Body of pancreas (tissue), 4 donors: ENCODE results near the gene FAM98C. TPM values are rescaled to one million over a fixed set of nuclear protein-coding genes. Genes with fewer than 3 reads are reported as not detected.

Experiments used
- ATAC-seq: fragments of 150-250 bp; one replicate; pipeline ENCODE4 v1.9.1; 2016
- DNase-seq, 4 donors: peaks; one replicate each; pipeline ENCODE4 v3.0.0-alpha.2; 2019
- H3K27ac ChIP-seq, 4 donors: fragments of 200-600 bp; sonication (generic); 1 replicate in 3 of 4; 2 replicates in 1 of 4; pipeline versions ENCODE4 v1.5.1 to v1.6.1; 2016 to 2019; ENCODE audit warnings: mild to moderate bottlenecking in 1 of 4, mixed read lengths in 1 of 4, moderate library complexity in 1 of 4
- H3K27me3 ChIP-seq, 2 donors: fragments of 200-600 bp; sonication (generic); one replicate each; pipeline ENCODE4 v1.6.0; 2016; ENCODE audit warnings: mild to moderate bottlenecking in 1 of 2
- H3K36me3 ChIP-seq, 2 donors: fragments of 200-600 bp; sonication (generic); replicated peaks in 1 of 2; 2 replicates each; pipeline ENCODE4 v1.5.1; 2016; ENCODE audit warnings: low read depth in 2 of 2; ENCODE audit not compliant: insufficient read depth in 1 of 2
- H3K4me1 ChIP-seq: fragments of 200-600 bp; sonication (generic); one replicate; pipeline ENCODE4 v1.6.0; 2016
- H3K4me3 ChIP-seq, 2 donors: fragments of 200-600 bp; sonication (generic); 1 replicate in 1 of 2; 2 replicates in 1 of 2; pipeline ENCODE4 v1.5.1; 2016 to 2019
- H3K9me3 ChIP-seq, 3 donors: fragments of 200-600 bp; sonication (generic); 1 replicate in 2 of 3; 2 replicates in 1 of 3; pipeline ENCODE4 v1.5.1; 2016
- CTCF ChIP-seq, 7 experiments: fragments of 450-650 bp in 4 of 7; fragments of 200-600 bp in 3 of 7; sonication (generic) in 3 of 7; IDR thresholded peaks; one replicate each; pipeline ENCODE4 v1.5.1; 2016 to 2019; ENCODE audit warnings: antibody characterized with exemption in 7 of 7
- POLR2A ChIP-seq, 3 donors: fragments of 450-650 bp; IDR thresholded peaks; one replicate each; pipeline ENCODE4 v1.6.1; 2016; ENCODE audit warnings: antibody characterized with exemption in 3 of 3, mild to moderate bottlenecking in 2 of 3
- WGBS, 2 donors: methylation state at CpG; one replicate each; pipeline ENCODE4 v1.1.5; 2017; 5-methylcytosine and 5-hydroxymethylcytosine counted together
- intact Hi-C: fragments of 100-400 bp; cut with DNase I; formaldehyde crosslinking; loops from one replicate; pipeline ENCODE4 v1.15.1; 2023
- total RNA-seq, 2 donors: library from RNA; depleted of rRNA; stranded (reverse); fragments of >200 nt; gene quantifications; one replicate each; pipeline ENCODE4 v1.1.0, GENCODE V29; 2016

Gene FAM98C
- total RNA-seq, 2 donors from 2014 or later = 24.9 to 51.4 TPM

DNA sequence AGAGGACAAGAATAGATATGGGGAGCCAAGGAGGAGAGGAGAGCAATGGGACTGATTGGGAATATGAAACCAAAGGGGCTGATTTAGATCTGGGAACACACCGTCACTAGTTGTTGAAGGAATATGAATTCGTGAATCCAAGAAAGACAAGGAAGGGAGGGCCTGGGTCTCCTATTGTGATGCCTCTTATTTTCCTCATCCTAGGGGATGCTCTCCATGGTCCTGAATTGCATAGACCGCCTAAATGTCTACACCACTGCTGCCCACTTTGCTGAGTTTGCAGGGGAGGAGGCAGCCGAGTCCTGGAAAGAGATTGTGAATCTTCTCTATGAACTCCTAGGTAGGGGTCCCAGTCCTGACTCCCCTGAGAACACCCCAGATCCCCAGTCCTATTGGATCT is 52.1 kb downstream of the FAM98C start:
- no peaks in the 10 kb centered on the region for H3K9me3 ChIP-seq
- H3K4me3 ChIP-seq = no peak overlapping the region
- H3K27ac ChIP-seq = no peak overlapping the region
- TF ChIP-seq POLR2A (IDR thresholded peaks at IDR 0.05) (no peak), CTCF (IDR thresholded peaks at IDR 0.05) (no peak)
- H3K4me1 ChIP-seq = no peaks in the 10 kb centered on the region
- DNase-seq (no peak), ATAC-seq (no peak)
- intact Hi-C loops = no loop called here
- WGBS, 2 donors = 53 to 67% methylated on average over 4 of the region's 4 CpGs
- no peaks in the 10 kb centered on the region for H3K36me3 ChIP-seq
- no peaks in the 10 kb centered on the region for H3K27me3 ChIP-seq

- no peak overlapping the region for H3K27ac ChIP-seq
- ATAC-seq = no peak
- no peak for TF ChIP-seq POLR2A (IDR thresholded peaks at IDR 0.05)
- no peak for TF ChIP-seq CTCF (IDR thresholded peaks at IDR 0.05)
- WGBS, 2 donors = 47 to 66% methylated on average over 5 of the region's 5 CpGs
- no peaks in the 10 kb centered on the region for H3K9me3 ChIP-seq
- no peak overlapping the region for H3K4me3 ChIP-seq
- H3K4me1 ChIP-seq = no peaks in the 10 kb centered on the region
- H3K27me3 ChIP-seq = no peaks in the 10 kb centered on the region
- H3K36me3 ChIP-seq = no peaks in the 10 kb centered on the region
- no peak for DNase-seq
- intact Hi-C loops = no loop called here
These were observed 54.3 kb downstream of the FAM98C start for GRCh38 chr19:38457202-38457601.

DNA sequence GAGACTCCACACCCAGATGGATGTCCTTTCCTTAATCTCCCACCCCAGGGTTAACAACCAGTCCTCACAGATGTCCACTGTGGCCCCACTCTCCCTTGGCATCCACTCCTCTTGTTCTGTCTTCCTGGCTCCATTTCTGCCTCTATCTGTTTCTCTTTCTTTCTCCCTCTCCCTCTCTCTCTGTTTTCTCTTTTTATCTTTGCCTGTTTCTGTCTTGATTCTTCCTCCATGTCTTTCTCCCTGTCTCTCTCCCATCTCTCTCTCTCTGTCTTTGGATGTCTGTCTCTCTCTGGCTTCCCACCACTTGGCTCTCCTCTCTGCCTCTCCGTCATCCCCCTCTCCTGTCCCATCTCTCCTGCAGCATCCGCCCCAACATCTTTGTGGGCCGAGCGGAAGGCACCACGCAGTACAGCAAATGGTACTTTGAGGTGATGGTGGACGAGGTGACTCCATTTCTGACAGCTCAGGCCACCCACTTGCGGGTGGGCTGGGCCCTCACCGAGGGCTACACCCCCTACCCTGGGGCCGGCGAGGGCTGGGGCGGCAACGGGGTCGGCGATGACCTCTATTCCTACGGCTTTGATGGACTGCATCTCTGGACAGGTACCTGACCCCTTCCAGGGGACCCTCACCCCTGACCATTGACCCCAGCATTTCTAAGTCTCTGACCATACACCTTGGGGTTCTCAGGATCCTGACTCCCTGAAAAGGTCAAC is 55.0 kb downstream of the FAM98C start:
- TF ChIP-seq CTCF (IDR thresholded peaks at IDR 0.05) = no peak
- TF ChIP-seq POLR2A (IDR thresholded peaks at IDR 0.05) = no peak
- Histone ChIP-seq H3K27ac (no peak overlapping the region), H3K27me3 (no peaks in the 10 kb centered on the region), H3K4me1 (no peaks in the 10 kb centered on the region), H3K9me3 (no peaks in the 10 kb centered on the region), H3K36me3 (no peaks in the 10 kb centered on the region), H3K4me3 (no peak overlapping the region)
- ATAC-seq (no peak), DNase-seq (no peak)
- intact Hi-C loops = no loop called here
- 84 to 85% methylated on average over 10 to 15 of the region's 15 CpGs for WGBS, 2 donors

Other genes starting within 250 kb of the FAM98C start
- not detected for gene DPF1, start 178.9 kb upstream of the FAM98C start, total RNA-seq
- gene PPP1R14A, start 146.7 kb upstream of the FAM98C start, total RNA-seq = 100 to 1,000 TPM in 1 of 2 donors, 10 to 100 TPM in 1; 54.2 to 105 TPM
- 100 to 1,000 TPM; 266 to 305 TPM for gene SPINT2, start 138.5 kb upstream of the FAM98C start, total RNA-seq
- gene C19orf33, start 98.8 kb upstream of the FAM98C start, total RNA-seq = 1 to 10 TPM in 1 of 2 donors, not detected in 1; 2.6 TPM
- gene YIF1B, start 87.1 kb upstream of the FAM98C start, total RNA-seq = 10 to 100 TPM in 1 of 2 donors, 1 to 10 TPM in 1; 8.2 to 22.3 TPM
- gene KCNK6, start 83.2 kb upstream of the FAM98C start, total RNA-seq = 10 to 100 TPM in 1 of 2 donors, 1 to 10 TPM in 1; 8.6 to 13.8 TPM
- gene CATSPERG, start 67.3 kb upstream of the FAM98C start, total RNA-seq = 1 to 10 TPM in 1 of 2 donors, under 1 TPM in 1; 0.78 to 9.6 TPM
- 10 to 100 TPM; 49.4 to 68.7 TPM for gene PSMD8, start 28.5 kb upstream of the FAM98C start, total RNA-seq
- gene GGN, start 15.1 kb upstream of the FAM98C start, total RNA-seq = under 1 TPM in 1 of 2 donors, not detected in 1; 0.78 TPM
- gene SPRED3, start 14.4 kb upstream of the FAM98C start, total RNA-seq = under 1 TPM; under 0.01 to 0.52 TPM
- 1 to 10 TPM; 1.6 to 4.6 TPM for gene RASGRP4, start 23.1 kb downstream of the FAM98C start, total RNA-seq
- gene RYR1, start 30.6 kb downstream of the FAM98C start, total RNA-seq = 1 to 10 TPM in 1 of 2 donors, under 1 TPM in 1; 0.33 to 1.0 TPM
- 1 to 10 TPM; 2.0 to 2.9 TPM for gene MAP4K1, start 214.9 kb downstream of the FAM98C start, total RNA-seq
- gene EIF3K, start 216.1 kb downstream of the FAM98C start, total RNA-seq = 100 to 1,000 TPM; 108 to 169 TPM
- gene ACTN4, start 244.6 kb downstream of the FAM98C start, total RNA-seq = 100 to 1,000 TPM; 143 to 148 TPM